Measurements from ENCODE around the gene CSMD2.

CSMD2 gene

DNA sequence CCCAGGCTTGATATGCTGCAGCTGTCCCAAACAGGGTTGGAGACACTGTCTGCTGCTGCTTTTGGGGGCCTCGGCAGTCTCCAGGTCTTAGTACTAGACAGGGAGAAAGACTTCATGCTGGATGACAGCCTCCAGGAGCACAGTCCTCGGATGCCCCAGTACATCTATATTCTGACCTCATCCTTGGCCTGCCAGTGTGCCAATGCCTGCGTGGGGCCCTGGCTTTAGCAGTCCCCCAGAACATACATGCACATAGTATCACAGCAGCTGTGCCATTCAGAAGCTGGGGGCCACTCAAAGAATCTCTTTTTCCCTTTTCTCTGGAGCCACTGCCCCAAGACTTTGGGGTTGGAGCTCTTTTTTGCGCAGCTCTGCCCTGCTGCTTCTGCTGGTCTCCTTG, 697.0 kb downstream of the CSMD2 start:
- H3K27me3 ChIP-seq (ENCODE audit: control insufficient read depth, insufficient read depth, low read length): no peaks in the 10 kb centered on the region
- H3K4me1 ChIP-seq (ENCODE audit: control insufficient read depth, insufficient read depth, low read length): no peaks in the 10 kb centered on the region
- H3K9ac ChIP-seq (ENCODE audit: low read depth, low read length): no peak overlapping the region
- H3K4me3 ChIP-seq (ENCODE audit: low read depth, low read length): no peak overlapping the region
- H3K36me3 ChIP-seq (ENCODE audit: control insufficient read depth, insufficient read depth, low read length): no peaks in the 10 kb centered on the region
- no peaks in the 10 kb centered on the region for H3K9me3 ChIP-seq (ENCODE audit: control insufficient read depth, insufficient read depth, low read length)

DNA sequence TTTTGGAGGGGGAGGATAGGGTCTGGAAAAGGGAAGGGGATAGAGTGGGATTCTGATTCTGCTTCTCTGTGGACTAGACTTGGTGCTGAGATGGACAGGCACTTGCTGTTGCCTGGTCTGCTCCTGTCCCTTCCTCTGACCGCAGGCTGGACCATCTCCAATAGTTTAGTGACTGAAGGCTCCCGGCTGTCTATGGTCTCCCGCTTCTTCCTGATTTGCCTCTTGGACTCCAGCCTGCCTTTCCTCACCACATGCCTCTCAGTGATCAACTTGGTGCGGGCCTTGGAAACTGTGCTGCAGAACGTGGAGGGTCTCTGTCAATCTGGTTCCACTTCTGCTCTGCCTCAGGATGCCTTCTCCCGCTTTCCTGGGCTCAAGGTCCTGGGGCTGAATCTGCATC, 698.9 kb downstream of the CSMD2 start:
- Histone ChIP-seq H3K36me3 (ENCODE audit: control insufficient read depth, insufficient read depth, low read length) (no peaks in the 10 kb centered on the region), H3K4me1 (ENCODE audit: control insufficient read depth, insufficient read depth, low read length) (no peaks in the 10 kb centered on the region), H3K27me3 (ENCODE audit: control insufficient read depth, insufficient read depth, low read length) (no peaks in the 10 kb centered on the region), H3K9me3 (ENCODE audit: control insufficient read depth, insufficient read depth, low read length) (no peaks in the 10 kb centered on the region), H3K4me3 (ENCODE audit: low read depth, low read length) (no peak overlapping the region), H3K9ac (ENCODE audit: low read depth, low read length) (no peak overlapping the region)

DNA sequence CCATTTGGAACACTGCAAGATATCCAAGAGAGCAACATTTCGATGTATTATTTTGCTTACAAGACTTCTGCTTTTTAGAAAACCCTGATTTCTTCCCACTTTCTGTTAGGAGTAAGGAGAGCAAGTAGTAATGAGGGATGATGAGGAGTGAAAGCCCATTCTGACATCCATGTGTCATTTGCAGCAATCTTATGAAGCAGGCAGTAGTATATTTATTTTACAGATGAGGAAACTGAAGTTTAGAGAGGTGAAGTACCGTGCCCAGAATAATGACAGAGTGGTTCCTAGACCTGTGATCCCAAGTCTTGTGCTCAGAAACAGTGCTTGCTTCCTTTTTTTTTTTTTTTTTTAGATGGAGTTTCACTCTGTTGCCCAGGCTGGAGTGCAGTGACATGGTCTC, 699.7 kb downstream of the CSMD2 start:
- H3K4me1 ChIP-seq (ENCODE audit: control insufficient read depth, insufficient read depth, low read length): no peaks in the 10 kb centered on the region
- H3K27me3 ChIP-seq (ENCODE audit: control insufficient read depth, insufficient read depth, low read length): no peaks in the 10 kb centered on the region

DNA sequence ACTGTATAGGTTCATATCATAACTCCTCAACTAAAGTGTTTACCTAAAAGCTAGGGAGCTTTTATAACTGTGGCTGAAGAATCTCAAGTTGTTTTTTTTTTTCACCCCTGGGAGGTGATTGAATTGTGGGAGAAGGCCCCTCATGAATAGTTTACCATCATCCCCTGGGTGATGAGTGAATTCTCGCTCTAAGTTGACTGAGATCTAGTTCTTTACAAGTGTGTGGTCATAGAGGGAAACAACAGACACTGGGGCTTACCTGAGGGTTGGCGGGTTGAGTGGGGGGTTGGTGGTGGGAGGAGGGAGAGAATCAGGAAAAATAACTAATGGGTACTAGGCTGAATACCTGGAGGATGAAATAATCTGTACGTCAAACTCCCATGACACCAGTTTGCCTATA, 700.5 kb downstream of the CSMD2 start:
- Histone ChIP-seq H3K36me3 (ENCODE audit: control insufficient read depth, insufficient read depth, low read length) (no peaks in the 10 kb centered on the region), H3K9ac (ENCODE audit: low read depth, low read length) (no peak overlapping the region), H3K4me1 (ENCODE audit: control insufficient read depth, insufficient read depth, low read length) (no peaks in the 10 kb centered on the region), H3K4me3 (ENCODE audit: low read depth, low read length) (no peak overlapping the region), H3K27me3 (ENCODE audit: control insufficient read depth, insufficient read depth, low read length) (no peaks in the 10 kb centered on the region), H3K9me3 (ENCODE audit: control insufficient read depth, insufficient read depth, low read length) (no peaks in the 10 kb centered on the region)

More for the DNA sequence above, 699.7 kb downstream of the CSMD2 start:
- H3K9ac ChIP-seq (ENCODE audit: low read depth, low read length): no peak overlapping the region
- no peaks in the 10 kb centered on the region for H3K36me3 ChIP-seq (ENCODE audit: control insufficient read depth, insufficient read depth, low read length)
- no peaks in the 10 kb centered on the region for H3K9me3 ChIP-seq (ENCODE audit: control insufficient read depth, insufficient read depth, low read length)
- H3K4me3 ChIP-seq (ENCODE audit: low read depth, low read length): no peak overlapping the region
